OCI-M2 (cell line): ENCODE measurements around the gene GPR150.
A peak's percentile ranks its signal among the peaks of the same experiment; 100 is the strongest.
"Not testable (repeated sequence)": the region's sequence is repeated elsewhere in the genome, so short reads cannot be mapped to it uniquely, and the experiment has no call there.

Experiments
- DNase-seq: peaks from one replicate; lab custom pipeline; 2025; ENCODE audit not compliant: unreplicated experiment; lab: John Stamatoyannopoulos, UW

Gene GPR150

DNA sequence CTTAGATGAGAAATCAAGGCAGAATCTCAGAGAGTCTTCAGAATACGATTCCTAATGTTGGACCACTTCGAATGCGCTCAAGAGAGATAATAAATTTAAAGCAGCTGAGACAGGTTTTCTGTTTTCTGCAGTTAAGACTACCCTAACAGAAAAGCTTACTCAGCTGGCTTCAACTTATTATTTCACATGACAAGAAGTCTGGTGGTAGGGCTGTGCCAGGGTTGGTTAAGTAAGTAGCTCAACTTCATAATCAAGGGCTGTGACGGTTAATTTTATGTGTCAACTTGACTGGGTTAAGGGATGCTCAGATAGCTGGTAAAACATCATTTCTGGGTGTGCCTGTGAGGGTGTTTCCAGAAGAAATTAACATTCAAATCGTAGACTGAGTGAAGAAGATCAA is 3.8 kb downstream of the GPR150 start:
- no peak for DNase-seq

DNA sequence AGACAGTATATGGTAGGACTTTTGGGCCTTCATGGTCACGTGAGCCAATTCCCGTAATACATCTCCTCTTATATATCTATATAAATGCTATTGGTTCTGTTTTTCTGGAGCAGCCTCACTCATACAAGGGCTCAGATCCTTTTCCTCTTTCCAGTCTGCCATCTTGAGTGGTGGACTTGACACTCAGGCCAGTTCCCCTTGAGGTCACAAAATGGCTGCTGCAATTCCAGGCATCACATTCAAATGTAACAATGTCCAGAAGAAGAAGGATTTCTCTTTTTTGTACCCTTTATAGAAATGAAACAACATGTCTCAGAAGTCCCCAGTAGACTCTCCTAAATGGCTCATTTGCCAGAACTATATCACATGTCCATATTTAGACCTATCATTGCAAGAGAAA is 4.5 kb downstream of the GPR150 start:
- no peak for DNase-seq

DNA sequence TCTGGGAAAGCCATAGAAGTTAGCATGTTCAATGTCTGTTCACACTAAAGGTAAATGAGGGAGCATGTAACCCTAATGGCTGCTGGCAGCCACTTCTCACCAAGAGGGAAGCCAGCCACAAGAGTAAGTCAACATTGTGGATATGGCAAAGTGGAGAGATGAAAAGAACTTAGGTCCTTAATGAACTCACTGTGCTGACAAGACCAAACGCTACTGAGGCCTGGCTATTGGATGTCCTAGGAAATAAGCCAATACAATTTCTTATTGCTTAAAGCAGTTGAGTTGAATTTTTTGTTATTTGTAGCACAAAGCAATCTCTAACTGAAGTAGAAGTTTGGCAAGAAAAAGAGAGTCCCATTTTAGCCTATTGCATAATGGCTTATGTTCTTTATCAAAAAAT is 6.8 kb downstream of the GPR150 start:
- DNase-seq: no peak

DNA sequence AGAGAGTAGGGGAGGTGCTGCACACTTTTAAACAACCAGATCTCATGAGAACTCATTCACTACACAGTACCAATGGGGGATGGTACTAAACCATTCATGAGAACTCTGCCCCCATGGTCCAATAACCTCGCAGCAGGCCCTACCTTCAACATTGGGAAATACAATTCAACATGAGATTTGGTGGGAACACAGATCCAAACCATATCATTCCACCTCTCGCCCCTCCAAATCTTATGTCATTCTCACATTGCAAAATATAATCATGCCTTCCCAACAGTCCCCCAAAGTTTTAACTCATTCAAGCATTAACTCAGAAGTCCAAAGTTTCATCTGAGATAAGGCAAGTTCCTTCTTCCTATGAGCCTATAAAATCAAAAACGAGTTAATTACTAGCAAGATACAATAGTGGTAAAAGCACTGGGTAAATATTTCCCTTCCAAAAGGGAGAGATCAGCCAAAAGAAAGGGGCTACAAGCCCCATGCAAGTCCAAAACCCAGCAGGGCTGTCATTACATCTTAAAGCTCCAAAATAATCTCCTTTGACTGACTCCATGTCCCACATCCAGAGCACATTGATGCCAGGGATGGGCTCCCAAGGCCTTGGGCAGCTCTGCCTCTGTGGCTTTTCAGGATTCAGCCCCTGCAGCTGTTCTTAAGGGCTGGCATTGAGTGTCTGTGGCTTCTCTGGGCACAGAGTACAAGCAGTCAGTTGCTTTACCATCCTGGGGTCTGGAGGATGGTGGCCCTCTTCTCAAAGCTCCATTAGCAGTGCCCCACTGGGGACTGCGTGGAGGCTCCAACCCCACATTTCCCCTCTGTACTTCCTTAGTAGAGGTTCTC is 8.3 kb downstream of the GPR150 start:
- no peak for DNase-seq

DNA sequence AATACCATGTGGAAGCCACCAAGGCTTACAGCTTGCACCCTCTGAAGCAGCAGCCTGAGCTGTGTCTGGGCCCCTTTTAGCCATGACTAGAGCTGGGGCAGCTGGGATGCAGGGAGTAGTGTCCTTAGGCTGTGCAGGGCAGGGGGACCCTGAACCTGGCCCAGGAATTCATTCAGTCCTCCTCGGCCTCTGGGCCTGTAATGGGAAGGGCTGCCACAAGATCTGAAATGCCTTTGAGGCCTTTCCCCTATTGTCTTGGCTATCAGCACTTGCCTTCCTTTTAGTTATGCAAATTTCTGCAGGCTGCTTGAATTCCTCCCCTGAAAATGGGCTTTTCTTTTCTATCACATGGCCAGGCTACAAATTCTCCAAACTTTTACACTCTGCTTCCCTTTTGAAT is 9.0 kb downstream of the GPR150 start:
- no peak for DNase-seq

DNA sequence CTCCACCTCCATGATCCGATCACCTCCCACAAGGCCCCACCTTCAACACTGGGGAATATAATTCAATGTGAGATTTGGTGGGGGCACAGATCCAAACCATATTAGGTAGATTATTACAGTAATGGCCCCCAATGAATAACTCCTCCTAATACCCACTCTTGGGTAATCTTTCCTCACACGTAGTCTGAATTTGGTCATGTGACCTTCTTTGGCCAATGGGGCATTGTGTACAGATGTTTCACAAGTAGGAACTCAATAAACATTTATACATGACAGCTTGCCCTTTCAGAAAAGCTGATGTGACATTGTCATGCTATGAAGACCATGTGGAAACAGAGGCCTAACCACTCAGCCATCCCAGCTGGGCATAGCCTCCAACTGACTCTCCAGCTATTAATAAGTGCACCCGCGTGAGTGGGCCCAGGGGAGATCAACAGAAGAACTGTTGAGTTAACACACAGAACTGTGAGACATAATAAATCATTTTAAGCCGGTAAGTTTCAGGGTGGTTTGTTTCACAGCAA is 10.6 kb downstream of the GPR150 start:
- DNase-seq: no peak

DNA sequence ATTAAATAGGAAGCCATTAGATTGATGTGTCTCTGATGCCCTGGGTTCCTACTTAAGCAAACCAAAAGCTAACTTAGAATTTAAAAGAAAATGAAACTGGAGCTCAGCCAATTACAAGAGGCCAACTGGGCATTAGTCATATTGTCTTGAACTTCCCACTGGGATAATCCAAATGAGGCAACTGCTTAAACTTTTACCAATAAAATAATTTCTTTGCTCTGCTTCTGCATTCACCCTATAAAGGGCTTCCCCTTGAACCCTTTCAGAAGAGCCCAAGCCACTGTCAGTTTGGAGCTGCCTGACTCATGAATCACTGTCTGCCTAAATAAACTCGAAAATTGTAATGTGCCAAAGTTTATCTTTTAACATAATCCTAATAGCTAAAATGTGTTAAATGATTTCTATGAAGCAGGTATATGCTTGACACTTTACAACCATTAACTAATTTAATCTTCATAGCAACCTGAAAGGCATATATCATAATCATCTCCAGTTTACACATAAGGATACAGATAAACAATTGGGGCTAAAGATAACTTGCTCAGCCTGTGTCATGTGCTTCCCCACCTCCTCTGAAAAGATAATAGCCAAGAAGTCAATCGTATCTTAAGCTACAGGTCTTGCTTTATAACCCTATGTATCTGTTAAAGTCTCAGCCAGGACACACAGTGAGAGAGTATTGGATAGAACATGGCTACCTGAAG is 11.5 kb downstream of the GPR150 start:
- no peak for DNase-seq

DNA sequence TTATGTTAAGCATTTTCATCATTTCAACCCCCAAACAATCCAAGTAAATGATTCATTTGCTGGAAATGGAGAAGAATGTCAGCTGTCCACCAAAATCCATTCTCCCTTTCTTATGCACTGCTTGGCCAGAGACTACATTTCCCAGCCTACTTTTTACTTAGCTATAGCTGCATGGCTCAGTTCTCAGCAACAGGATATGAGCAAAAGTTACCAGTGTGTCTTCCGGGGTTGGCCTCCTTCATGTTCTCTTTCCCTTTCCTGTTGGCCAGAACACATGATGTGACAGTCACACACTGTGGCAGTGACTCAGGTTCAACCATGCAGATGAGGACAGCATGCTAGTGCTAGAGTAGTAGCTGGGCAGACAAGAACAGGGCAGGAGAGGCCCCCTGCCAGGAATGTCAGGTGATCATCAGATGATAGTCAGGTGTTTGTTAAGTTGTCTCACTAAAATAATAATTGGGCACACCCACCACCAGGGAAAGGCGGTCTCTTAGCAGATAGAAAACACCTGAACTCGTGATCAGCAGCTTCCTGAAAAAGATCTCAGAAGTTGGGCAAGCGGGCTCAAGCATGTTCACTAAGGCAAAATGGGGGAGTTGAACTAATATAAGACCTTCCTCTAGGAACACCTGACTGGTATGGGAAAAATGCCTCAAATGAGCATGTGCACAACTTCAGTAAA is 12.2 kb downstream of the GPR150 start:
- no peak for DNase-seq

DNA sequence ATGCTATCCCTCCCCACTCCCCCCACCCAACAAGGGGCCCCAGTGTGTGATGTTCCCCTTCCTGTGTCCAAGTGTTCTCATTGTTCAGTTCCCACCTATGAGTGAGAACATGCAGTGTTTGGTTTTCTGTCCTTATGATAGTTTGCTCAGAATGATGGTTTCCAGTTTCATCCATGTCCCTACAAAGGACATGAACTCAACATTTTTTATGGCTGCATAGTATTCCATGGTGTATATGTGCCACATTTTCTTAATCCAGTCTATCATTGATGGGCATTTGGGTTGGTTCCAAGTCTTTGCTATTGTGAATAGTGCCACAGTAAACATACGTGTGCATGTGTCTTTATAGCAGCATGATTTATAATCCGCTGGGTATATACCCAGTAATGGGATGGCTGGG is 13.1 kb downstream of the GPR150 start:
- DNase-seq: not testable (repeated sequence)

DNA sequence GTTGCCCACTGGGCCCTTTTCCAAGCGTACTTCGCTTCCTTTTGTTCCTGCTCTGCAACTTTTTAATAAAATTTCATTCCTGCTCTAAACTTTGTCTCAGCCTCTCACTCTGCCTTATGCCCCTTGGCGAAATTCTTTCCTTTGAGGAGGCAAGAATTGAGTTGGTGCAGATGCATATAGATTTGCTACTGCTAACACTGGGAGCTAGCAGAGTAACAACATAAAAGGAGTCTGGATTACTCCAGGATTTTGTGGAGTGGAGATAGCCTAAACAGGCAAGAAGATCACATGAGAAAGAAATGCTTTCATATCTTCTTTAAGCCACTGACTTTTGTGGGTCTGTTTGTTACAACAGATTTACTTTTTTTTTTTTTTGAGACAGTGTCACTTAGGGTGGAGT is 13.8 kb downstream of the GPR150 start:
- no peak for DNase-seq

DNA sequence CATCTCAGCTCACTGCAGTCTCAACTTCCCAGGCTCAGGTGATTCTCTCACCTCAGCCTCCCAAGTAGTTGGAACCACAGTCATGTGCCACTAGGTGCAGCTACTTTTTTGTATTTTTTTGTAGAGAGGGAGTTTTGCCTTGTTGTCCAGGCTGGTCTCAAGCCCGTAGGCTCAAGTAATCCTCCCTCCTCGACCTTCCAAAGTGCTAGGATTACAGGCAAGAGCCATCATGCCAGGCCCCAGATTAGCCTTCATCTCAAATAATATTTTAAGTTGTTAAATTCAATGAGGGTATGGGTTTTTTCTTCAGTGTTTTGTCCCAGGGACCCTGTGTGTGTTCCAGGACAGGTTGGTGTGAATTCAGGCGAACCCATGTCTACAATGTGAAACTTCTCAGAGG is 14.2 kb downstream of the GPR150 start:
- DNase-seq: no peak

DNA sequence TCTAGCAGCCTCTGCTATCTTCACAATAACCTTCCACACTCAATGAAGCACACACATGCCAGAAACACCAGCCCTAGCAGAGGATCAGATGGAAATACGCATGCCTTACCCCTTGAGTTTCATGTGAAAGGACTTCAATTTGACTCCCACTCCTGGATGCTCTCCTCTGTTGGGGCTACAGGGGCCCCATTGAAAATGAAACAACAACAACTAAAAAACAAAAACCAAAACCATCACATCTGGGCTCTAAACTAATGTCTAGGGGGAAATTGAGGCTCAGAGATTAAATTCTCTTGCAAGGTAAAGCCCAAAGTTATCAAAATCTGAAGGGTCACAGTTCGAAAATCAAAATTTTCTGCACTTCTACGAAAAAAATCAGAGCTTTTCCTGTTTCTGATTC is 18.7 kb downstream of the GPR150 start:
- DNase-seq: no peak

DNA sequence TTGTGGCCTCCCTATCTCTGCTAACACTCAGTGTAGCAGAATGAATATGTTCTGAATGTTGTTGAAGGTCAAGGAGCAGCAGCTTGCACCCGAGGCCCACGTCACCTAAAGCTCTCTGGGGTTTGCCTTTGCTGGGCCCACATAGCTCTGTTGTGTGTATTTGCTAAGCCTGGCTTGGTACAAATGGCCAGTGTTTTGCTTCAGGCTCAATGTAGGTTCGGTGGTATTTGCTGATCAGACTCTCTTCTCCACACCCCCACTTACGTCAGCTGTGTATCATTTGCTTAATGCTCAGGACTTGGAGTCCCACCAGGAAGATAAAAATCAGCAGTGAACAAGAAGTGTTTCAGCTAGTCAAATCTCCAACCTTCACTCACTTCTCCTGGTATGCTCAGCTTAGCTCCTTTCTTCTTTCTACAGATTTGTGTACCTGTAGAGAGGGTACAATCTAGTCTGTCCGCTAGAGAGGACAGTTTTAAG is 21.9 kb downstream of the GPR150 start:
- no peak for DNase-seq

DNA sequence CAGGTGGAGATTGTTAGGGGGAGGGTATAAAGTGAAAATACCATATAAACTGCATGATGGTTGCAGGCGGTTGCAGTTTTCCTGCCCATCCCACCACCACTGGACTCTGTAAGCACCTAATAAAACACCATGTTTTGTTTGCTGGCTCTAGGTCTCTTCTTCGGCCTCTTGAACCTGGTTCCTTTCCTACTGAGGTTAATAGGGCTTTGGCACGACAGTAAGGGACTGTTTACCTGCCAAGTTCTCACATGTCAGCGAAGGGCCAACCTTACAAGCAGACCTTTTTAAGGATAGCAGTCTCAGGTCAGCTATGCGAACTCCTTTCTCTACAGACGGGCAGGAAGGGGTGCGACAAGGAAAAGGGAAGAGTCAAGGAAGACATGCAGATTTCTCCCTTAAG is 23.3 kb downstream of the GPR150 start:
- DNase-seq: no peak

DNA sequence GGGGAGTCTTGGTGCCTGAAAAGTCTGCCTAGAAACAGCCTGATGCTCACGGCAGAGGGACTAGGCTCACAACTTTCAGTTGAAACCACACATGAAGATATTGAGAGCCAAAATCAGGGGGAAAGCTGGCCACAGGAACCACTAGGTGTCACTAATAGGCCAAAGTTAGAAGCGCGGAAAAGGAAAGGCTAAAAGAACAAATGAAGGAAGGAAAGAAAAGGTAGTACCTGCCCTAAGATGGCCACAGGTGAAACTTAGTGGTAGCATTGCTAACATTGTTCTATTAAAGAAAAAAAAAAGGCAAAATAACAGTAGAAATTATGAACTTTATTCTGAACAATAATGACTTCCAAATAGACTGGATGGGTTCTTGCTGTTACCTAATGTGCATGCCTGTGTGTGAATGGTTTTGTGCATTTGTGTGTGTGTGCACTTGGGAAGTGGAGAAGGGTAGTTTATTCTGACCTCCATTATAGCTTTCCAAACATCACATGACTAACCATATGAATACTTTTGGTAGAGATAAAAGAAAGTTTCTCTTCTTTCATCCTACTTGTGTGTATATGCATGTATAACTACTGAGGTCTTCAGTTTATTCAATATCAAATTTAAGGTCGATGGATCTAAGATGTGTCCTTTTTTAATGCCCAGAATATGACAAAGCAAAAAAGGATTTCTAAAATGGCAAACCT is 24.6 kb downstream of the GPR150 start:
- no peak for DNase-seq

DNA sequence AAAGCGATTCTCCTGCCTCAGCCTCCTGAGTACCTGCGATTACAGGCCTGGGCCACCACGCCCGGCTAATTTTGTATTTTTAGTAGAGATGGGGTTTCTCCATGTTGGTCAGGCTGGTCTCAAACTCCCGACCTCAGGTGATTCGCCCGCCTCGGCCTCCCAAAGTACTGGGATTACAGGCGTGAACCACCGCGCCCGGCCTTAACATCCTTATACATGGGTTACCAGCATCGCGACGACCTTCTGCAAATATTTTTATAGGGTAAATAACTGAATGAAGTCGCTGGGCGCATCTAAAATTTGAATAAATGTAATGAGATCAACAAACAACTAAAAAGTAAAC is 26.3 kb downstream of the GPR150 start:
- not testable (repeated sequence) for DNase-seq

DNA sequence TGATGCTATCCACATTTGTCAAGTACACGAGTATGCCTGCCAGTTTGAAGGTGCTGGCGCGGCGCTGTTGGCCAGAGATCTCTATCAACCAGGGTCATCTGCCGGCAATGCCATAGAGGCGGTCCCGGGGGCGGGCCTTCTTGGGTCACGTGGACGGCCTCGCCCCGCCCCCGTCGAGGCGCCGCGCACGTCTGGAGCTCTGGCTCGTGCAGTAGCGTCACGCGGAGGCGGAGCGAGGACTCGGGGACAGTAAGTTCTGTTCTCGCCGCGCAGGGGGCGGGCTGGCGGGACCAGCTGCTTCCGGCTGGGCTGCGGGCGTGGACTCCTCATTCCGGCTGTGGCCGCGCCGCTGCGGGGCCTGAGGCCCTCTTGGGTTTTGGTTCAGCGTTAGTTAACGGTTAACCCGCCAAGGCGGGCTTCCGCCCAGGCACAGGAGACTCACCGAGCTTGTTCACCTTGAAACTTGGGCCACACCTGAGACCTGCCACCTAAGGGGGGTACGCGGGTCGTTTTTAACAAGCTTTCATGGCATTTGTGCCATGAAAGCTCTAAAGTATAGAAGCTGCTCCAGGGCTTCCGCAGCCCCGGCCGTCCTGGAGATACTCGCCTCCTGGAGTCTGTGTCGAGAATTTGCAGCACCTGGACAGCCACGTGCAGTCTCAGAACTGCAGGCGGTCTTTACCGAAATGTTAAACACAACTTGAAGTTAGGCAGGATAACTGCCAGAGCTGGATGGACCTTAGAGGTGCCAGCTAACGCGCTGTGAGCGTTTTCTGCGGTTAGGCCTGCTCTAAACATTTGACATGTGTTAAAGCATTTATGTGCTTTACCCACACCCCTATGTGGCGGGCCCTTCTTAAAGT is 26.9 kb downstream of the GPR150 start, which contains the start of gene RFESD:
RFESD (plus strand) TSS at position 209 of the 863 bp plus-strand sequence. CDS start 5,495 bp downstream, outside the sequence.
- DNase-seq: peak; percentile 85

DNA sequence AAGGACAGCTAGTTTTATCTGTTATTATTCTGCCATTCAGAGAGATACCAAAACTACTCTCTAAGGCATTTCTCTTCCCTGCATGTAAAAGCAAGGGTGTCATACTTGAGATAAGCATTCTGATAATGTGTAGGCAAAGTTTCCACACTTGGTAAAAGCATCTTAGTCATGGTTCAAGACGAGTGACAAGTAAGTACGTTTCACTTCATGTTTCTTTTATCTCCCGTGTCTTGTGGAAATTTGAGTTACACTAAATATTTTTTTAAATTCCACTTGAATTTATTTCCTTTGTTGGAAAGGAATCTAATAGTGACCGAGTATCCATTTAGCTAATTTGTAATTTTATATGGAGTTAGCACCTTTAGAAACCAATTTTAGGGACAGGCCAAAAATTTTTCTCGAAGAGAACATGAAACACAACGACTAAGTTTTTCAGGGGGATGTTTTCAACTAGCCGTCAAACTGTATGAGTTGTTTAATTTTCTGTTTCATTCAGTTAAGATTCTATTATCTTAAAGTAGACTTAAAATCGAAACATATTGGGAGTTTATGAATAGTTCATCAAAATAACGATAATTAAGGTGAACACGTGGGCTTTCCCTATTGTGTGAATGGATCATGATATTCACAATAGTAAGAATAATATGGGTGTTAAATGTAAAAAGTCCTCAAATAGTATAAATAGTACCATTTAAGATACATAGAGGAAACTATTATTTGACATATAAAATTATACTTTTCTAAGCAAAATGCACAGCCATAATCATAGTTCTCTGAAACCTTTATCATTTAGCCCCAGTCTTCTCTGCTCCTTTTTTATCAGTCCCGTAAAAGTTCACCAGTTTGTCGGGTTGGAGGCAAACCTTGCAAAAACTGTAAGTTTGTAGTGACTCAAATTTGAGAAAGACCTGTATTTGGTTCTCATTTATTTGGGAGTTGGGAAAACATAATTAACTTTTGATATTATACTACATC is 28.3 kb downstream of the GPR150 start:
- DNase-seq: peak; percentile 30

DNA sequence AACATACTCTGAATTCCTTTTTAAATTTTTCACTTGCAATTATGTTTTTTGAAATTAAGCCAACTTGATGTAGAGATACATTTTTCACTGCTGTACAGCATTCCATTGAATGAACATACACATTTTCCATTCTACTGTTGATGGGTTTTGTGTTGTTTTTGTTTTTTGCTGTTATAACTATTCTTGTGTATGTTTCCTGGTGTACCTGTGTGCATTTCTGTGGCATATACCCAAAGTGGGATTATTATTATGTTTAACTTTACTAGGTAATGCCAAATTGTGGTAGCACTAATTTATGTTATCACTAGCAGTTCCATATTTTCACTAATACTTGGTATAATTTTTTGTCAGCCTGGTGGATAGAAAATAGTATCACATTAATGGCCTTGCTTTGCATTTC is 29.4 kb downstream of the GPR150 start:
- DNase-seq: no peak
